SK-N-MC (cell line): Measurements from ENCODE around the gene SLC1A5.

Experiments used
- DNase-seq: peaks from one replicate; pipeline ENCODE4 v3.0.0-alpha.2; 2011; ENCODE audit warnings: low read depth, low spot score
- H3K27ac ChIP-seq: fragments of 200-600 bp; sonication (generic); 2 replicates; pipeline ENCODE4 v1.5.1; 2016; ENCODE audit warnings: mixed run types
- H3K36me3 ChIP-seq: fragments of 200-600 bp; sonication (generic); 2 replicates; pipeline ENCODE4 v1.6.1; 2017; ENCODE audit warnings: antibody characterized with exemption, low read length, mixed read lengths; ENCODE audit not compliant: insufficient read depth
- H3K4me3 ChIP-seq: fragments of 200-600 bp; sonication (generic); 2 replicates; pipeline ENCODE4 v1.5.1; 2016
- H3K9ac ChIP-seq: fragments of 200-600 bp; sonication (generic); 2 replicates; pipeline ENCODE4 v1.8.0; 2017; ENCODE audit warnings: mixed run types, mixed read lengths; ENCODE audit not compliant: insufficient read length
- H3K9me3 ChIP-seq: fragments of 200-600 bp; sonication (generic); 2 replicates; pipeline ENCODE4 v1.6.1; 2017; ENCODE audit warnings: low read depth, mild to moderate bottlenecking, antibody characterized with exemption, low read length, moderate library complexity, mixed read lengths
- EZH2 ChIP-seq: fragments of 200-600 bp; sonication (generic); IDR thresholded peaks from one replicate; pipeline ENCODE4 v1.6.1; 2017; ENCODE audit warnings: antibody characterized with exemption
- FOXP2 ChIP-seq: optimal IDR thresholded peaks from 2 replicates; pipeline ENCODE3; 2011; ENCODE audit warnings: mild to moderate bottlenecking, moderate library complexity; ENCODE audit not compliant: insufficient read depth; ENCODE audit errors: extremely low read length, control extremely low read depth
- POLR2AphosphoS5 ChIP-seq: IDR thresholded peaks from 2 replicates; pipeline ENCODE4 v1.6.1; 2012; ENCODE audit warnings: mild to moderate bottlenecking, low read depth, low read length, borderline replicate concordance

SLC1A5 gene

GRCh38 chr19:46728693-46729339 lies 59.6 kb downstream of the SLC1A5 start:
- TF ChIP-seq EZH2 = no peak
- TF ChIP-seq POLR2AphosphoS5 = no peak
- TF ChIP-seq FOXP2 = no peak
- H3K4me3 ChIP-seq = no peak overlapping the region
- no peaks in the 10 kb centered on the region for H3K9me3 ChIP-seq
- peaks cover 93% of the 10 kb centered on the region for H3K36me3 ChIP-seq
- no peak overlapping the region for H3K27ac ChIP-seq
- no peak for DNase-seq
- no peak overlapping the region for H3K9ac ChIP-seq

GRCh38 chr19:46728208-46728607 lies 60.2 kb downstream of the SLC1A5 start:
- Histone ChIP-seq H3K36me3 (peaks cover 93% of the 10 kb centered on the region; the same call in 1 of the 2 replicates), H3K9me3 (no peaks in the 10 kb centered on the region), H3K4me3 (no peak overlapping the region), H3K9ac (no peak overlapping the region), H3K27ac (no peak overlapping the region)
- DNase-seq = no peak
- no peak for TF ChIP-seq POLR2AphosphoS5
- TF ChIP-seq EZH2 = no peak
- TF ChIP-seq FOXP2 = no peak

GRCh38 chr19:46727757-46728156 lies 60.6 kb downstream of the SLC1A5 start:
- no peak for DNase-seq
- TF ChIP-seq EZH2 = no peak
- no peak for TF ChIP-seq FOXP2
- Histone ChIP-seq H3K9me3 (no peaks in the 10 kb centered on the region), H3K9ac (no peak overlapping the region), H3K27ac (no peak overlapping the region), H3K4me3 (no peak overlapping the region), H3K36me3 (peaks cover 93% of the 10 kb centered on the region; the same call in 1 of the 2 replicates)

DNA sequence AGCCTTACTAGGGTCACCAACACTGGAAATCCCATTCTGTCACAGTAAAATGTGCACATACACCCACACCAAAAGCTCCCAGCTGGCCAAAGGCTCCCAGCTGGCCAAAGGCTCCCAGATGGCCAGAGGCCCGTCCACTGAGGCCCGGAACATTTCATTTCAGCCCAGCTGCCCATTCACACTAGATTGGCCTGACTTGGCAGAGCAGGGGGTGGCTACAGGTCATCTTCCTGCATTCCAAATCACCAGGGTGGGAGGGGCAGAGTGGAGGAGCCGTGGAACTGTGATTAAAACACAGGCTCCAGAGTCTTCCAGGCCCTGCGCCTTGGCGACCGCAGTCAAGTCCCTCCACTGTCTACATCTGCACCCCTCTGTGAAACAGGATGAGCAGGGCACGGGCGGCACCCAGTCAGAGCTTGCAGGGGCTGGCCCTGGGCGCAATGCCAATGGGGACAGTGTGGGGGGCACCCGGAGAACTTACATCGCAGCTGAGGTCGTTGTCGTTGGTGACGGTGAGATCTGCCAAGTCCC lies 61.4 kb downstream of the SLC1A5 start:
- Histone ChIP-seq H3K36me3 (peaks cover 94% of the 10 kb centered on the region; the same call in 1 of the 2 replicates), H3K9ac (no peak overlapping the region), H3K9me3 (no peaks in the 10 kb centered on the region), H3K4me3 (no peak overlapping the region), H3K27ac (no peak overlapping the region)
- DNase-seq = no peak
- no peak for TF ChIP-seq FOXP2

- TF ChIP-seq EZH2 (no peak), POLR2AphosphoS5 (no peak), FOXP2 (no peak)
- no peaks in the 10 kb centered on the region for H3K9me3 ChIP-seq
- no peak overlapping the region for H3K9ac ChIP-seq
- no peak overlapping the region for H3K27ac ChIP-seq
- DNase-seq = no peak
- no peak overlapping the region for H3K4me3 ChIP-seq
- peaks cover 94% of the 10 kb centered on the region; the same call in 1 of the 2 replicates for H3K36me3 ChIP-seq
These were observed 61.8 kb downstream of the SLC1A5 start for GRCh38 chr19:46726551-46726950.

GRCh38 chr19:46725859-46726393 lies 62.5 kb downstream of the SLC1A5 start:
- no peaks in the 10 kb centered on the region for H3K9me3 ChIP-seq
- H3K27ac ChIP-seq = no peak overlapping the region
- no peak for DNase-seq
- peaks cover 94% of the 10 kb centered on the region; the same call in 1 of the 2 replicates for H3K36me3 ChIP-seq
- no peak overlapping the region for H3K9ac ChIP-seq
- no peak for TF ChIP-seq FOXP2
- TF ChIP-seq EZH2 = no peak
- no peak for TF ChIP-seq POLR2AphosphoS5
- no peak overlapping the region for H3K4me3 ChIP-seq

- no peaks in the 10 kb centered on the region for H3K9me3 ChIP-seq
- no peak overlapping the region for H3K4me3 ChIP-seq
- no peak for DNase-seq
- H3K36me3 ChIP-seq = peaks cover 94% of the 10 kb centered on the region; the same call in 1 of the 2 replicates
- H3K9ac ChIP-seq = no peak overlapping the region
- TF ChIP-seq EZH2 (no peak), POLR2AphosphoS5 (no peak), FOXP2 (no peak)
- no peak overlapping the region for H3K27ac ChIP-seq
These were observed 63.2 kb downstream of the SLC1A5 start for GRCh38 chr19:46725036-46725820.
